Measurements from ENCODE around the gene RAD51. TPM values are rescaled to one million over a fixed set of nuclear protein-coding genes. Genes with fewer than 3 reads are reported as not detected.

The RAD51 gene
- total RNA-seq, 1 donor from 2014 or later, result 9.3 TPM

GRCh38 chr15:40706121-40706520, 11.1 kb downstream of the RAD51 start:
- Mint-ChIP-seq H3K9me3 (no peaks in the 10 kb centered on the region), H3K36me3 (peaks cover 11% of the 10 kb centered on the region), H3K4me3 (no peak overlapping the region), H3K27ac (no peak overlapping the region), H3K27me3 (ENCODE audit: low read depth) (no peaks in the 10 kb centered on the region), H3K4me1 (no peaks in the 10 kb centered on the region)
- TF ChIP-seq CTCF (IDR thresholded peaks at IDR 0.05; ENCODE audit: unreplicated experiment), result no peak
- no peak for DNase-seq (ENCODE audit: low spot score in 2 of 2, unreplicated experiment in 2 of 2)

- no peak for TF ChIP-seq CTCF (IDR thresholded peaks at IDR 0.05; ENCODE audit: unreplicated experiment)
- H3K4me1 Mint-ChIP-seq, result no peaks in the 10 kb centered on the region
- no peaks in the 10 kb centered on the region for H3K9me3 Mint-ChIP-seq
- DNase-seq (ENCODE audit: low spot score in 2 of 2, unreplicated experiment in 2 of 2), result no peak
- H3K36me3 Mint-ChIP-seq, result peaks cover 15% of the 10 kb centered on the region
- no peaks in the 10 kb centered on the region for H3K27me3 Mint-ChIP-seq (ENCODE audit: low read depth)
- no peak overlapping the region for H3K4me3 Mint-ChIP-seq
- no peak overlapping the region for H3K27ac Mint-ChIP-seq
These were observed 19.2 kb downstream of the RAD51 start for GRCh38 chr15:40714144-40714543.

GRCh38 chr15:40716165-40716564, 21.2 kb downstream of the RAD51 start:
- Mint-ChIP-seq H3K4me3 (no peak overlapping the region), H3K4me1 (no peaks in the 10 kb centered on the region), H3K27me3 (ENCODE audit: low read depth) (no peaks in the 10 kb centered on the region), H3K9me3 (no peaks in the 10 kb centered on the region), H3K27ac (no peak overlapping the region), H3K36me3 (peaks cover 8% of the 10 kb centered on the region)
- no peak for DNase-seq (ENCODE audit: low spot score in 2 of 2, unreplicated experiment in 2 of 2)
- no peak for TF ChIP-seq CTCF (IDR thresholded peaks at IDR 0.05; ENCODE audit: unreplicated experiment)

GRCh38 chr15:40721701-40722100, 26.7 kb downstream of the RAD51 start:
- no peaks in the 10 kb centered on the region for H3K9me3 Mint-ChIP-seq
- H3K4me3 Mint-ChIP-seq, result no peak overlapping the region
- no peaks in the 10 kb centered on the region for H3K27me3 Mint-ChIP-seq (ENCODE audit: low read depth)
- DNase-seq (ENCODE audit: low spot score in 2 of 2, unreplicated experiment in 2 of 2), result no peak
- no peak overlapping the region for H3K27ac Mint-ChIP-seq
- H3K36me3 Mint-ChIP-seq, result no peaks in the 10 kb centered on the region
- no peaks in the 10 kb centered on the region for H3K4me1 Mint-ChIP-seq
- no peak for TF ChIP-seq CTCF (IDR thresholded peaks at IDR 0.05; ENCODE audit: unreplicated experiment)

- no peak overlapping the region for H3K27ac Mint-ChIP-seq
- no peaks in the 10 kb centered on the region for H3K27me3 Mint-ChIP-seq (ENCODE audit: low read depth)
- no peaks in the 10 kb centered on the region for H3K9me3 Mint-ChIP-seq
- TF ChIP-seq CTCF (IDR thresholded peaks at IDR 0.05; ENCODE audit: unreplicated experiment), result no peak
- no peaks in the 10 kb centered on the region for H3K36me3 Mint-ChIP-seq
- no peak for DNase-seq (ENCODE audit: low spot score in 2 of 2, unreplicated experiment in 2 of 2)
- no peaks in the 10 kb centered on the region for H3K4me1 Mint-ChIP-seq
- H3K4me3 Mint-ChIP-seq, result no peak overlapping the region
These were observed 27.4 kb downstream of the RAD51 start for GRCh38 chr15:40722354-40722753.

- DNase-seq (ENCODE audit: low spot score in 2 of 2, unreplicated experiment in 2 of 2), result no peak
- Mint-ChIP-seq H3K27me3 (ENCODE audit: low read depth) (no peaks in the 10 kb centered on the region), H3K27ac (no peak overlapping the region), H3K4me3 (no peak overlapping the region), H3K36me3 (no peaks in the 10 kb centered on the region), H3K4me1 (no peaks in the 10 kb centered on the region), H3K9me3 (no peaks in the 10 kb centered on the region)
- no peak for TF ChIP-seq CTCF (IDR thresholded peaks at IDR 0.05; ENCODE audit: unreplicated experiment)
These were observed 28.0 kb downstream of the RAD51 start for GRCh38 chr15:40722934-40723333.
